ENCODE measurements around the gene EDARADD.
"Not testable (repeated sequence)": the region's sequence is repeated elsewhere in the genome, so short reads cannot be mapped to it uniquely, and the experiment has no call there.

The EDARADD gene

GRCh38 chr1:236502972-236503639 lies 109.0 kb downstream of the EDARADD start:
- no peak for TF ChIP-seq CTCF (IDR thresholded peaks at IDR 0.05; ENCODE audit: low read depth, low read length, missing control alignments)
- no peak for DNase-seq (ENCODE audit: low read depth)
- no peak overlapping the region for H3K4me3 ChIP-seq (ENCODE audit: low read depth, low read length)

DNA sequence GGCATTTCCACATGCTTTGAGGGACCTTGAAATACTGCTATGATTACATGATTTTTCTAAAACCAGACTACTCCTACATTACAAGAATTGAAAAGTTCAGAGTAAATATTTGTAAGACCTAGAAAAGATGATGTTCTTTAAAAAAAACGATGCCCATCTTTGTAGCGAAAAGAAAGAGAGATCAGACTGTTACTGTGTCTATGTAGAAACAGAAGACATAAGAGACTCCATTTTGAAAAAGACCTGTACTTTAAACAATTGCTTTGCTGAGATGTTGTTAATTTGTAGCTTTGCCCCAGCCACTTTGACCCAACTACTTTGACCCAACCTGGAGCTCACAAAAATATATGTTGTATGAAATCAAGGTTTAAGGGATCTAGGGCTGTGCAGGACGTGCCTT lies 110.3 kb downstream of the EDARADD start:
- not testable (repeated sequence) for DNase-seq (ENCODE audit: low read depth); H3K4me3 ChIP-seq (ENCODE audit: low read depth, low read length)

GRCh38 chr1:236507022-236507700 lies 113.1 kb downstream of the EDARADD start:
- TF ChIP-seq CTCF (IDR thresholded peaks at IDR 0.05; ENCODE audit: low read depth, low read length, missing control alignments), result no peak
- DNase-seq (ENCODE audit: low read depth), result no peak
- H3K4me3 ChIP-seq (ENCODE audit: low read depth, low read length), result no peak overlapping the region

DNA sequence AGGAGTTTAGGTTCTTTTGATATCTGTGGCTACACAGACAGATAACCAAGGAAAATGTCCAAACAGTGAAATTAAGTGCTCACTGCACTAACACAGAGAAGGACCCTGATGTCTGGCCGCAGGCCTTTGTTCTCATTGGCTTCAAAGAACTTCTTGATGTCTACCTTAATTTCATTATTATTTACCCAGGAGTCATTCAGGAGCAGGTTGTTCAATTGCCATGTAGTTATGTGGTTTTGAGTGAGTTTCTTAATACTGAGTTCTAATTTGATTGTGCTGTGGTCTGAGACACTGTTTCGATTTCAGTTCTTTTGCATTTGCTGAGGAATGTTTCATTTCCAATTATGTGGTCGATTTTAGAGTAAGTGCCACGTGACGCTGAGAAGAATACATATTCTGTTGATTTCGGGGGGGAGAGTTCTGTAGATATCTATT lies 114.5 kb downstream of the EDARADD start:
- TF ChIP-seq CTCF (IDR thresholded peaks at IDR 0.05; ENCODE audit: low read depth, low read length, missing control alignments), result no peak
- DNase-seq (ENCODE audit: low read depth), result no peak
- H3K4me3 ChIP-seq (ENCODE audit: low read depth, low read length), result no peak overlapping the region

DNA sequence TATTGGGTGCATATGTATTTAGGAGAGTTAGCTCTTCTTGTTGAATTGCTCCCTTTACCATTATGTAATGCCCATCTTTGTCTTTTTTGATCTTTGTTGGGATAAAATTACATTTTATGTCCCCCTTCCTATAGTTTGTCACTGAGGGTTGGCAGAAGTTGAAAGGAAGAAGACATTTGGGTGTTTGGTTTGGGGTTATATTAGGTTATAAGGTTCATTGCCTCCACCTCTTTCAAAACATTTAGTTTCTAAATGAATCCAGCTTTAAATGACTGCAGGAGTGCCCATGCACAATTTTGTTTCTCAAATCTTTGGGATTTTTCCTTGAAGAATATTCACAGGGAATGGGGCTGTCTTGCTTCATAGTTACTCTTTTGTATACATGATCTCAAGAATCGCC lies 115.1 kb downstream of the EDARADD start:
- no peak for TF ChIP-seq CTCF (IDR thresholded peaks at IDR 0.05; ENCODE audit: low read depth, low read length, missing control alignments)
- H3K4me3 ChIP-seq (ENCODE audit: low read depth, low read length), result no peak overlapping the region
- DNase-seq (ENCODE audit: low read depth), result no peak

- TF ChIP-seq CTCF (IDR thresholded peaks at IDR 0.05; ENCODE audit: low read depth, low read length, missing control alignments), result no peak
- H3K4me3 ChIP-seq (ENCODE audit: low read depth, low read length), result no peak overlapping the region
- DNase-seq (ENCODE audit: low read depth), result no peak
These were observed 115.7 kb downstream of the EDARADD start for GRCh38 chr1:236509647-236510401.

DNA sequence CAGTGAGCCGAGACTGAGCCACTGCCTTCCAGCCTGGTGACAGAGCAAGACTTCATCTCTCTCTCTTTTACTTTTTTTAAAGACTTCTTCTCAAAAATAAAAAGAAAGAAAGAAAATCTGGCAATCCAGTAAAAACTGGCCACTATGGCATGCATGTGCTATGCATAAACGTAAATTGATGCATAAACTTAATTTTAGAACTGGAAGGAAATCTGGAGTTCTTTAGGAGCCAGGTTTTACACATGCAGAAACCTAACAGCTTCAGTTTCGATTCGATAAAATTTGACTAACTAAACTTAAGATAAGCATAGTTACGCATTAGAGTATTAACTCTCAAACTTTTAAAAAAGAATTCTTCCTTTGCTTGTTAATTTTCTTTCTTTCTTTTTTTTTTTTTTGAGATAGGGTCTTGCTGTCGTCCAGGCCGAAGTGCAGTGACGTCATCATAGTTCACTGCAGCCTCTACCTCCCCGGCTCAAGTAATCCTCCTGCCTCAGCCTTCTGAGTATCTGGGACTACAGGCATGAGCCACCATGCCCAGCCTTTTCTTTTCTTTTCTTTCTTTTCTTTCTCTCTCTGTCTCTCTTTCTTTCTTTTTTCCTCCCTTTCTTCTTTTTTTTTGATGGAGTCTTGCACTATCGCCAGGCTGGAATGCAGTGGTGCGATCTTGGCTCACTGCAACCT lies 117.8 kb downstream of the EDARADD start:
- no peak for TF ChIP-seq CTCF (IDR thresholded peaks at IDR 0.05; ENCODE audit: low read depth, low read length, missing control alignments)
- no peak overlapping the region for H3K4me3 ChIP-seq (ENCODE audit: low read depth, low read length)
- no peak for DNase-seq (ENCODE audit: low read depth)

All from GM12864 (cell line).